DND-41 (cell line): Measurements from ENCODE around the gene MBP.

Experiments used
- ATAC-seq: fragments of 200-7000 bp; cut with Tn5 transposase; 3 replicates; pipeline ENCODE4 v1.9.1; 2021; ENCODE audit warnings: low read depth; ENCODE audit not compliant: insufficient read depth
- DNase-seq: peaks from one replicate; pipeline ENCODE4 v3.0.0-alpha.2; 2020
- H2AFZ ChIP-seq: 2 replicates; pipeline ENCODE4 v1.6.0; 2012; ENCODE audit warnings: low read depth, low read length
- H3K27ac ChIP-seq: 2 replicates; pipeline ENCODE4 v1.5.1; 2012; ENCODE audit warnings: low read length, inconsistent platforms
- H3K27me3 ChIP-seq: fragments of 200-600 bp; sonication (generic); 2 replicates; pipeline ENCODE4 v1.6.0; 2012; ENCODE audit warnings: low read length, mild to moderate bottlenecking, inconsistent platforms; ENCODE audit not compliant: insufficient read depth, poor library complexity
- H3K36me3 ChIP-seq: 2 replicates; pipeline ENCODE4 v1.5.1; 2012; ENCODE audit warnings: low read length, inconsistent platforms; ENCODE audit not compliant: insufficient read depth
- H3K4me1 ChIP-seq: 2 replicates; pipeline ENCODE4 v1.5.1; 2012; ENCODE audit warnings: mild to moderate bottlenecking, low read length; ENCODE audit not compliant: insufficient read depth
- H3K4me2 ChIP-seq: 2 replicates; pipeline ENCODE4 v1.6.0; 2012; ENCODE audit warnings: mild to moderate bottlenecking, moderate library complexity, low read length, inconsistent platforms; ENCODE audit not compliant: insufficient read depth
- H3K4me3 ChIP-seq, 2 experiments: fragments of 200-600 bp in 1 of 2; shearing (Covaris generic) in 1 of 2; 2 replicates each; pipeline ENCODE4 v1.5.1; 2012 to 2016; ENCODE audit warnings: inconsistent platforms in 2 of 2, low read length in 2 of 2, mild to moderate bottlenecking in 2 of 2, low read depth in 1 of 2, moderate library complexity in 1 of 2
- H3K79me2 ChIP-seq: 2 replicates; pipeline ENCODE4 v1.6.0; 2012; ENCODE audit warnings: low read length, inconsistent platforms; ENCODE audit not compliant: insufficient read depth
- H3K9ac ChIP-seq: 2 replicates; pipeline ENCODE4 v1.6.0; 2012; ENCODE audit warnings: low read depth, mild to moderate bottlenecking, inconsistent platforms, low read length, moderate library complexity
- H3K9me3 ChIP-seq: 2 replicates; pipeline ENCODE4 v1.5.1; 2012; ENCODE audit warnings: low read length, moderate library complexity, mild to moderate bottlenecking, inconsistent platforms; ENCODE audit not compliant: insufficient read depth, severe bottlenecking
- H4K20me1 ChIP-seq: 2 replicates; pipeline ENCODE4 v1.6.0; 2012; ENCODE audit warnings: low read length; ENCODE audit not compliant: insufficient read depth
- EZH2 ChIP-seq: IDR thresholded peaks from 3 replicates; pipeline ENCODE4 v1.6.1; 2012; ENCODE audit warnings: borderline replicate concordance, low read depth, mild to moderate bottlenecking, moderate library complexity, low read length, inconsistent platforms; ENCODE audit not compliant: severe bottlenecking
- TF ChIP-seq, protein P1 (sequence below): IDR thresholded peaks from 2 replicates; pipeline ENCODE4 v1.5.1; 2012; ENCODE audit warnings: borderline replicate concordance, low read length, moderate library complexity, mild to moderate bottlenecking; ENCODE audit not compliant: poor library complexity, severe bottlenecking; ENCODE audit errors: extremely low read depth

MBP gene

DNA sequence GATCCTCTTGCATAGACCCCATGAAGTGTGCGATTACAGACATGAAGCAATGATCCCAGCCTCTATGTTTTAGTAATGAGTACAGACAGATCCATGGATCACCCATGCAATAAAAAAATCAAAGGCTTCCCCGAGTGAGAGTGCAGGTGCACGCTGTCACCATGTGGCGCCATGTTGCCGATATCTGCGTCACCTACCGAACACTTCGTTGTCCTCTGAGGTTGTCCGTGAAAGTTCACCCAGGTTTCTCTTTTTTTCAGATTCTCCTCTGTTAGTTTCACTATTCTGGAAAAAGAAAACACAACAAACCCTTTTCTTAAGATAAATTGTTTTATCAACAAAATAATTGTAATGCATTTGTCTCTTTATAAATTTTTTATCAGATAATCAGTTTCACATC is 66.5 kb downstream of the MBP start:
- Histone ChIP-seq H3K27me3 (no peaks in the 10 kb centered on the region), H2AFZ (no peak overlapping the region), H4K20me1 (no peaks in the 10 kb centered on the region), H3K4me2 (no peak overlapping the region; the same call in 1 of the 2 replicates), H3K9me3 (no peaks in the 10 kb centered on the region), H3K79me2 (peaks cover 45% of the 10 kb centered on the region), H3K36me3 (peaks cover 6% of the 10 kb centered on the region; the same call in 1 of the 2 replicates), H3K4me3 (no peak overlapping the region), H3K9ac (peak overlapping the region; percentile 56), H3K4me1 (peaks cover 100% of the 10 kb centered on the region), H3K27ac (peak overlapping the region; percentile 92)
- TF ChIP-seq, protein P1, sequence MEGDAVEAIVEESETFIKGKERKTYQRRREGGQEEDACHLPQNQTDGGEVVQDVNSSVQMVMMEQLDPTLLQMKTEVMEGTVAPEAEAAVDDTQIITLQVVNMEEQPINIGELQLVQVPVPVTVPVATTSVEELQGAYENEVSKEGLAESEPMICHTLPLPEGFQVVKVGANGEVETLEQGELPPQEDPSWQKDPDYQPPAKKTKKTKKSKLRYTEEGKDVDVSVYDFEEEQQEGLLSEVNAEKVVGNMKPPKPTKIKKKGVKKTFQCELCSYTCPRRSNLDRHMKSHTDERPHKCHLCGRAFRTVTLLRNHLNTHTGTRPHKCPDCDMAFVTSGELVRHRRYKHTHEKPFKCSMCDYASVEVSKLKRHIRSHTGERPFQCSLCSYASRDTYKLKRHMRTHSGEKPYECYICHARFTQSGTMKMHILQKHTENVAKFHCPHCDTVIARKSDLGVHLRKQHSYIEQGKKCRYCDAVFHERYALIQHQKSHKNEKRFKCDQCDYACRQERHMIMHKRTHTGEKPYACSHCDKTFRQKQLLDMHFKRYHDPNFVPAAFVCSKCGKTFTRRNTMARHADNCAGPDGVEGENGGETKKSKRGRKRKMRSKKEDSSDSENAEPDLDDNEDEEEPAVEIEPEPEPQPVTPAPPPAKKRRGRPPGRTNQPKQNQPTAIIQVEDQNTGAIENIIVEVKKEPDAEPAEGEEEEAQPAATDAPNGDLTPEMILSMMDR = no peak
- no peak for TF ChIP-seq EZH2
- ATAC-seq (no peak), DNase-seq (no peak)

DNA sequence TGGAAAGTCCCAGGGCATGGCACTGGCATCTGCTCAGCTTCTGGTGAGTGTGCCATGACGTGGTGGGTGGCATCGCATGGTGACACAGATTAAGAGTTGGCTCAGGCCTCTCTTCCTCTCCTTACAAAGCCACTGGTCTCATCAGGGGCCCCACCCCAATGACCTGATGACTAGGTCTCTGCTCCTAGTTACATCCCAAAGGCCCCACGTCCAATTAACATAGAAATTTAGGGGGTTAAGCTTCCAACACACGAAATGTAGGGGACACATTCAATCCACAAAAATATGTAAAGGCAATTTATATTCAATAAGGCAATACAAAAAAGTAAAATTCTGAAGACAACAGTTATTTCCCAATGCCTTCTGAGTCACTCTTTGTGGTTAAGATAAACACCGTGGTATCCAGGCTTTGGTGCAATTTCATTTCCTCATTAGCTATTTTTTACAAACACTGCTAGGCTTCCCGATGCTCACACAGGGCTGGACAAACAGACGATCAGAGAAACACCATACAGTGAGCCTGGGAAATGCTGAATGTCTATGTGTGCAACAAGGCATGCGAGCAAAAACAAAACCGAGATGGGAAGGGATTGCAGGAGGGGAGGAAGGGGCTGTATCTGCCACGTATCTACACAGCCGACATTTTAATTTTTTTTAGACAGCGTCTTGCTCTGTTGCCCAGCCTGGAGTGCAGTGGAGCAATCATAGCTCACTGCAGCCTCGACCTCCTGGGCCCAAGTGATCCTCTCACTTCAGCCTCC is 67.2 kb downstream of the MBP start:
- Histone ChIP-seq H3K79me2 (peaks cover 44% of the 10 kb centered on the region), H3K36me3 (peaks cover 5% of the 10 kb centered on the region; the same call in 1 of the 2 replicates), H3K4me1 (peaks cover 100% of the 10 kb centered on the region), H3K9me3 (no peaks in the 10 kb centered on the region), H3K9ac (peak overlapping the region; percentile 56), H4K20me1 (no peaks in the 10 kb centered on the region), H3K27ac (peak overlapping the region; percentile 92), H3K4me2 (peak overlapping the region; percentile 44), H3K27me3 (no peaks in the 10 kb centered on the region), H3K4me3 (no peak overlapping the region; a peak in 1 of 4 replicates), H2AFZ (no peak overlapping the region)
- DNase-seq (peak; percentile 60), ATAC-seq (peak; percentile 22)
- TF ChIP-seq EZH2 = no peak
- TF ChIP-seq, protein P1 = no peak

DNA sequence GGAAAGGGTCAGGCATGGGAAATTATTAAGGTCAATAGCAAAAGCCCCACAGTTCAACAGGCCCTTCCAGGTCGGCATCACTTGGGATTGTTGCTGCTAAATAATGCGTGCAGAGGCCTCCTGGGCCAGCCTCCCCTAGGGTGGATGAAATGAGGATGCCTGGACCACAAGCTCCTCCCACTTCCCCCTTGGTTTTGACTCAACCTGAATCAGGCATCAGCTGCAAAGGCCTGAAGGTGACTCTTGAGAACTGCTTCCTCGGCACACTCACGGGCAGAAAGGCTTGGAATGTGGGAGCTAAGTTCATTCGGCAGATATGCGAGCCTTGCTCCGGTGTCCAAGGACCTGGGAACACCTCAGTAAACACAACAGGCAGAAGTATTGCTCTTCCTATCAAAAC is 69.3 kb downstream of the MBP start:
- TF ChIP-seq, protein P1 = no peak
- TF ChIP-seq EZH2 = no peak
- peaks cover 98% of the 10 kb centered on the region for H3K4me1 ChIP-seq
- DNase-seq (peak; percentile 91), ATAC-seq (peak; percentile 68)
- H3K79me2 ChIP-seq = peaks cover 40% of the 10 kb centered on the region
- H3K4me2 ChIP-seq = peak overlapping the region; percentile 67
- H3K27me3 ChIP-seq = no peaks in the 10 kb centered on the region
- H3K9me3 ChIP-seq = no peaks in the 10 kb centered on the region
- no peak overlapping the region for H2AFZ ChIP-seq
- peak overlapping the region; percentile 56 for H3K9ac ChIP-seq
- H3K36me3 ChIP-seq = peaks cover 13% of the 10 kb centered on the region; the same call in 1 of the 2 replicates
- peak overlapping the region; percentile 92 for H3K27ac ChIP-seq
- H4K20me1 ChIP-seq = no peaks in the 10 kb centered on the region
- peak overlapping the region in 1 of 2 experiments; percentile 49; a peak in 2 of 4 replicates for H3K4me3 ChIP-seq
